Forelimb muscle (tissue), 1 donor: ENCODE results near the gene EPN1. TPM values are rescaled to one million over a fixed set of nuclear protein-coding genes. Genes with fewer than 3 reads are reported as not detected.
"Not testable (repeated sequence)": the region's sequence is repeated elsewhere in the genome, so short reads cannot be mapped to it uniquely, and the experiment has no call there.

Experiments used
- DNase-seq: peaks from one replicate; pipeline ENCODE4 v3.0.0-alpha.2; 2013; ENCODE audit warnings: low read depth
- polyA plus RNA-seq: library from polyadenylated mRNA; unstranded; fragments of 120-200 nt; gene quantifications from one replicate; pipeline ENCODE4 v1.2.1, GENCODE V29; 2013; ENCODE audit not compliant: insufficient read length

The EPN1 gene
- polyA plus RNA-seq, 1 donor = 82.6 TPM

GRCh38 chr19:55693336-55693974 is 18.4 kb downstream of the EPN1 start:
- DNase-seq = no peak

GRCh38 chr19:55694241-55694655 is 19.2 kb downstream of the EPN1 start:
- no peak for DNase-seq

GRCh38 chr19:55694656-55695491 is 19.8 kb downstream of the EPN1 start:
- no peak for DNase-seq

GRCh38 chr19:55695511-55696290 is 20.7 kb downstream of the EPN1 start:
- DNase-seq = no peak

GRCh38 chr19:55696301-55697068 is 21.5 kb downstream of the EPN1 start:
- no peak for DNase-seq

- no peak for DNase-seq
Observed at GRCh38 chr19:55697069-55697440, 22.0 kb downstream of the EPN1 start.

GRCh38 chr19:55697698-55698097 is 22.7 kb downstream of the EPN1 start:
- DNase-seq = no peak

GRCh38 chr19:55698256-55698655 is 23.2 kb downstream of the EPN1 start:
- no peak for DNase-seq

- DNase-seq = no peak
Observed at GRCh38 chr19:55699221-55699620, 24.2 kb downstream of the EPN1 start.

- no peak for DNase-seq
Observed at GRCh38 chr19:55700813-55701212, 25.8 kb downstream of the EPN1 start.

- no peak for DNase-seq
Observed at GRCh38 chr19:55702131-55702627, 27.2 kb downstream of the EPN1 start.

GRCh38 chr19:55703790-55704215 is 28.8 kb downstream of the EPN1 start:
- DNase-seq = no peak

GRCh38 chr19:55704494-55705245 is 29.6 kb downstream of the EPN1 start:
- DNase-seq = no peak

- no peak for DNase-seq
Observed at GRCh38 chr19:55705972-55706371, 30.9 kb downstream of the EPN1 start.

GRCh38 chr19:55711719-55712118 is 36.7 kb downstream of the EPN1 start:
- no peak for DNase-seq

- DNase-seq = no peak
Observed at GRCh38 chr19:55712804-55713631, 38.0 kb downstream of the EPN1 start.

- DNase-seq = no peak
Observed at GRCh38 chr19:55716531-55716930, 41.5 kb downstream of the EPN1 start.

GRCh38 chr19:55717251-55717650 is 42.2 kb downstream of the EPN1 start:
- no peak for DNase-seq

- not testable (repeated sequence) for DNase-seq
Observed at GRCh38 chr19:55717879-55718711, 43.1 kb downstream of the EPN1 start.
